K562 (cell line): Measurements from ENCODE around the gene DLGAP1. TPM values are rescaled to one million over a fixed set of nuclear protein-coding genes. Genes with fewer than 3 reads are reported as not detected.
A peak's percentile ranks its signal among the peaks of the same experiment; 100 is the strongest.

ENCODE experiments used
- ATAC-seq: fragments of 200-7000 bp; cut with Tn5 transposase; 3 replicates; pipeline ENCODE4 v1.9.1; 2020; ENCODE audit warnings: moderate library complexity
- BruUV-seq: library from RNA; stranded (reverse); fragments of 400-500 nt; replicated peaks from 2 replicates; lab custom pipeline; 2021; lab: Mats Ljungman, UMichigan
- CTCF ChIA-PET: fragments of 300-600 bp; formaldehyde crosslinking; extraction: SDS; loops from one replicate; lab custom pipeline; 2021; ENCODE audit warnings: low intra/inter-chr PET ratio; lab: Yijun Ruan, JAX
- POLR2A ChIA-PET: fragments of 300-600, 350-650 bp; sonication (Branson Sonifier 250); formaldehyde crosslinking; extraction: SDS; loops from one replicate; lab custom pipeline; 2021; ENCODE audit warnings: antibody characterized with exemption, inconsistent platforms; lab: Yijun Ruan, JAX
- DNase-seq, 4 experiments: peaks; one replicate each; pipeline versions ENCODE4 v3.0.0 to v3.0.0-alpha.2; 2011 to 2018; ENCODE audit warnings: low spot score in 3 of 4, mixed read lengths in 3 of 4; ENCODE audit errors: extremely low read depth in 1 of 4
- FAIRE-seq: peaks from 2 replicates; lab custom pipeline; 2011; peaks lifted over from hg19 to GRCh38; lab: Jason Lieb, UNC
- H2AFZ ChIP-seq: 2 replicates; pipeline ENCODE4 v1.6.0; 2011; ENCODE audit warnings: low read depth, low read length, control low read depth, inconsistent platforms
- H3K27ac ChIP-seq: fragments of 200-600 bp; 3 replicates; pipeline ENCODE4 v1.8.0; 2011; ENCODE audit warnings: low read depth, mild to moderate bottlenecking, control low read depth, inconsistent platforms, low read length, moderate library complexity, mixed read lengths; ENCODE audit errors: extremely low read depth
- H3K27me3 ChIP-seq, 2 experiments: fragments of 300-600 bp in 1 of 2; 2 replicates in 1 of 2; 3 replicates in 1 of 2; pipeline versions ENCODE4 v1.6.0 to v1.8.0; 2011; ENCODE audit warnings: inconsistent platforms in 2 of 2, low read length in 2 of 2, mild to moderate bottlenecking in 1 of 2, mixed read lengths in 1 of 2, moderate library complexity in 1 of 2; ENCODE audit not compliant: control insufficient read depth in 2 of 2, insufficient read depth in 2 of 2
- H3K36me3 ChIP-seq: fragments of 300-600 bp; 3 replicates; pipeline ENCODE4 v1.8.0; 2011; ENCODE audit warnings: mild to moderate bottlenecking, low read length, inconsistent platforms; ENCODE audit not compliant: control insufficient read depth, insufficient read depth
- H3K4me1 ChIP-seq, 2 experiments: fragments of 200-600 bp in 1 of 2; replicated peaks in 1 of 2; 2 replicates in 1 of 2; 3 replicates in 1 of 2; pipeline versions ENCODE4 v1.5.1 to v1.8.0; 2011; ENCODE audit warnings: inconsistent platforms in 2 of 2, low read length in 2 of 2, mild to moderate bottlenecking in 1 of 2, mixed read lengths in 1 of 2, moderate library complexity in 1 of 2; ENCODE audit not compliant: control insufficient read depth in 2 of 2, insufficient read depth in 2 of 2
- H3K4me2 ChIP-seq: 2 replicates; pipeline ENCODE4 v1.6.1; 2011; ENCODE audit warnings: low read length, control low read depth, inconsistent platforms, mixed read lengths; ENCODE audit not compliant: insufficient read depth
- H3K4me3 ChIP-seq: fragments of 200-600 bp; sonication (generic), shearing (Covaris generic); 2 replicates; pipeline ENCODE4 v1.5.1; 2016; ENCODE audit warnings: control low read depth, inconsistent platforms
- H3K79me2 ChIP-seq: fragments of 200-600 bp; 3 replicates; pipeline ENCODE4 v1.8.0; 2011; ENCODE audit warnings: low read length, inconsistent platforms; ENCODE audit not compliant: control insufficient read depth, insufficient read depth
- H3K9ac ChIP-seq, 2 experiments: 2 replicates each; pipeline versions ENCODE4 v1.6.0 to v1.6.1; 2011; ENCODE audit warnings: low read depth in 2 of 2, low read length in 2 of 2, control low read depth in 1 of 2, inconsistent platforms in 1 of 2, mild to moderate bottlenecking in 1 of 2, mixed read lengths in 1 of 2; ENCODE audit not compliant: insufficient read depth in 1 of 2
- H3K9me1 ChIP-seq: one replicate; pipeline ENCODE4 v1.6.0; 2011; ENCODE audit warnings: inconsistent platforms, mild to moderate bottlenecking, low read length, moderate library complexity; ENCODE audit not compliant: control insufficient read depth, insufficient read depth
- H3K9me3 ChIP-seq: replicated peaks from 2 replicates; pipeline ENCODE4 v1.5.1; 2011; ENCODE audit warnings: low read depth, low read length, inconsistent platforms; ENCODE audit not compliant: control insufficient read depth, insufficient read depth
- H4K20me1 ChIP-seq: replicated peaks from 2 replicates; pipeline ENCODE4 v1.6.1; 2011; ENCODE audit warnings: low read length, inconsistent platforms, mixed read lengths; ENCODE audit not compliant: control insufficient read depth, insufficient read depth
- GATAD2B ChIP-seq: fragments of 450-650 bp; IDR thresholded peaks from 2 replicates; pipeline ENCODE4 v1.6.1; 2017; ENCODE audit warnings: mild to moderate bottlenecking, borderline replicate concordance
- HMGN3 ChIP-seq: IDR thresholded peaks from 2 replicates; pipeline ENCODE4 v1.6.1; 2011; ENCODE audit warnings: borderline replicate concordance, low read depth, mild to moderate bottlenecking, mixed read lengths, low read length; ENCODE audit not compliant: insufficient read length; ENCODE audit errors: extremely low read depth
- KLF10 ChIP-seq: fragments of 250-450 bp; sonication (Bioruptor Pico); IDR thresholded peaks from 2 replicates; pipeline ENCODE4 v1.6.1; 2021; ENCODE audit warnings: matching md5 sums
- NFYB ChIP-seq: IDR thresholded peaks from 2 replicates; pipeline ENCODE4 v1.6.1; 2011; ENCODE audit warnings: mild to moderate bottlenecking, moderate library complexity; ENCODE audit not compliant: insufficient read length; ENCODE audit errors: extremely low read depth
- PRPF4 ChIP-seq: fragments of 200-400 bp; formaldehyde crosslinking; IDR thresholded peaks from one replicate; pipeline ENCODE4 v1.6.1; 2017; ENCODE audit warnings: low read length, low read depth, mild to moderate bottlenecking; ENCODE audit not compliant: insufficient read depth, poor library complexity, severe bottlenecking
- ZNF12 ChIP-seq: sonication (generic); formaldehyde crosslinking; IDR thresholded peaks from 2 replicates; pipeline ENCODE4 v1.4.0; 2020; ENCODE audit warnings: mild to moderate bottlenecking, missing genetic modification reagents
- ZNF282 ChIP-seq: sonication (generic); formaldehyde crosslinking; IDR thresholded peaks from 2 replicates; pipeline ENCODE4 v1.8.1; 2023; ENCODE audit warnings: missing genetic modification reagents
- ZNF79 ChIP-seq: fragments of 250-450 bp; sonication (Bioruptor Pico); IDR thresholded peaks from 2 replicates; pipeline ENCODE4 v1.4.0; 2020; ENCODE audit warnings: low read depth, mild to moderate bottlenecking, moderate library complexity
- WGBS: fragments of 100-300 bp; shearing (Covaris generic); methylation state at CpG from one replicate; pipeline ENCODE4 v1.1.6; 2016; ENCODE audit warnings: low coverage, mixed read lengths; ENCODE audit not compliant: insufficient coverage; ENCODE audit errors: missing lambda C conversion rate; 5-methylcytosine and 5-hydroxymethylcytosine counted together
- in situ Hi-C: fragments of 300-500 bp; cut with MboI; formaldehyde crosslinking; loops from 4 replicates; pipeline ENCODE4 v1.15.0; 2018; ENCODE audit warnings: inconsistent platforms, mixed read lengths
- intact Hi-C: fragments of 100-400 bp; cut with micrococcal nuclease; formaldehyde crosslinking; loops from 2 replicates; pipeline ENCODE4 v1.14.2; 2022
- polyA plus RNA-seq, 8 experiments: library from polyadenylated mRNA; depleted of rRNA in 4 of 8; stranded (reverse) in 5 of 8; unstranded in 3 of 8; fragments of >200 nt; fragmentation: Nextera tagmentation in 2 of 8; fragmentation: Illumina TruSeq in 1 of 8; extraction: Ambion mirVana in 2 of 8; extraction: Trizol in 1 of 8; gene quantifications; 2 replicates each; pipeline versions ENCODE4 v1.2.1 to v1.2.3, GENCODE V29; 2011 to 2014; ENCODE audit warnings: inconsistent platforms in 1 of 8, missing spikeins in 1 of 8
- total RNA-seq, 7 experiments: library from RNA; depleted of rRNA in 6 of 7; stranded (reverse); fragments of >200 nt in 6 of 7; fragmentation: Illumina TruSeq in 2 of 7; extraction: Trizol in 2 of 7; gene quantifications; 2 replicates each; pipeline versions ENCODE4 v1.2.1 to v1.2.3, GENCODE V29; 2011 to 2021; ENCODE audit warnings: low replicate concordance in 1 of 7
- TF ChIP-seq, protein P1 (sequence below): fragments of 250-450 bp; sonication (Bioruptor Pico); IDR thresholded peaks from 2 replicates; pipeline ENCODE4 v1.4.0; 2020; ENCODE audit warnings: borderline replicate concordance
- TF ChIP-seq, protein P2 (sequence below), 2 experiments: fragments of 450-650 bp in 1 of 2; sonication (generic) in 1 of 2; formaldehyde crosslinking; conservative IDR thresholded peaks; 2 replicates each; pipeline versions ENCODE4 v1.4.0 to v1.8.1; 2020 to 2022; ENCODE audit warnings: mild to moderate bottlenecking in 1 of 2, missing genetic modification reagents in 1 of 2
- TF ChIP-seq, protein P3 (sequence below): fragments of 450-650 bp; IDR thresholded peaks from one replicate; pipeline ENCODE4 v1.6.1; 2018; ENCODE audit warnings: mild to moderate bottlenecking, moderate library complexity; ENCODE audit not compliant: partially characterized antibody
- TF ChIP-seq, protein P4 (sequence below): sonication (generic); formaldehyde crosslinking; IDR thresholded peaks from 2 replicates; pipeline ENCODE4 v1.8.1; 2023; ENCODE audit warnings: mild to moderate bottlenecking, missing genetic modification reagents
- TF ChIP-seq, protein P5 (sequence below), 2 experiments: fragments of 200-800 bp in 1 of 2; sonication (Bioruptor generic) in 1 of 2; sonication (generic) in 1 of 2; formaldehyde crosslinking in 1 of 2; IDR thresholded peaks in 1 of 2; conservative IDR thresholded peaks in 1 of 2; 2 replicates each; pipeline versions ENCODE4 v1.5.0 to v1.6.1; 2016 to 2020; ENCODE audit warnings: missing compliant biosample characterization in 1 of 2, missing genetic modification characterization in 1 of 2, missing genetic modification reagents in 1 of 2

The DLGAP1 gene
- total and polyA plus RNA-seq, 9 of the 15 experiments (the other 6 are each of a cell fraction or from before 2014, with no cell fraction given), result 0.04 to 0.22 (median 0.08) TPM

DNA sequence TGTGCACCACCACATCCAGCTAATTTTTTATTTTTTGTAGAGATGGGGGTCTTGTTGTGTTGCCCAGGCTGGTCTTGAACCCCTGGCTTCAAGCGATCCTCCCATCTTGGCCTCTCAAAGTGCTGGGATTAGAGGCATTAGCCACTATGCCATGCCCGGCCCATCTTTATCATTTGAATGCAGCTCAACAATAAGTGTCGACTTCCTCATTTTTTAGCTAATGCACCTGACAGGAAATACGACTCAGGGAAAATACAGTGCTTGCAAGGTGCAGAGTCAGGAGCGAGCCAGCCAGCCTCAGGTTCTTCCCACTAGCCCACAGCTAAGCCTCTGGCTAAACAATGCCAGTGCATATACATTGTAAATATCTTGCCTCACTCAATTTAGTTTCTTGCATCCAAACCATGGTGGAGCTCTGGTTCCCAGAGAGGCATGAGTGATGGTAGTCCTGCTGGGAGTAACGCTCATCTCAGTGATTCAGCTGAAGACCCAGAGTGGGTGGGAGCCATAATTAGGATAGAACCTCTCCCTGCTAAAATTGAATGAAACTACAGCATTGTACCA, 870.1 kb downstream of the DLGAP1 start:
- WGBS, result 7% methylated on average over 6 of the region's 6 CpGs
- TF ChIP-seq NFYB, result no peak
- no peak for TF ChIP-seq ZNF79
- no peak for TF ChIP-seq GATAD2B
- TF ChIP-seq ZNF12, result no peak
- TF ChIP-seq, protein P1, sequence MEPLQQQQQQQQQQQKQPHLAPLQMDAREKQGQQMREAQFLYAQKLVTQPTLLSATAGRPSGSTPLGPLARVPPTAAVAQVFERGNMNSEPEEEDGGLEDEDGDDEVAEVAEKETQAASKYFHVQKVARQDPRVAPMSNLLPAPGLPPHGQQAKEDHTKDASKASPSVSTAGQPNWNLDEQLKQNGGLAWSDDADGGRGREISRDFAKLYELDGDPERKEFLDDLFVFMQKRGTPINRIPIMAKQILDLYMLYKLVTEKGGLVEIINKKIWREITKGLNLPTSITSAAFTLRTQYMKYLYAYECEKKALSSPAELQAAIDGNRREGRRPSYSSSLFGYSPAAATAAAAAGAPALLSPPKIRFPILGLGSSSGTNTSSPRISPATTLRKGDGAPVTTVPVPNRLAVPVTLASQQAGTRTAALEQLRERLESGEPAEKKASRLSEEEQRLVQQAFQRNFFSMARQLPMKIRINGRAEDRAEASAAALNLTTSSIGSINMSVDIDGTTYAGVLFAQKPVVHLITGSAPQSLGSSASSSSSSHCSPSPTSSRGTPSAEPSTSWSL, result no peak
- TF ChIP-seq ZNF282 (CRISPR knock-in tag), result no peak
- no peak for TF ChIP-seq HMGN3
- TF ChIP-seq, protein P2, sequence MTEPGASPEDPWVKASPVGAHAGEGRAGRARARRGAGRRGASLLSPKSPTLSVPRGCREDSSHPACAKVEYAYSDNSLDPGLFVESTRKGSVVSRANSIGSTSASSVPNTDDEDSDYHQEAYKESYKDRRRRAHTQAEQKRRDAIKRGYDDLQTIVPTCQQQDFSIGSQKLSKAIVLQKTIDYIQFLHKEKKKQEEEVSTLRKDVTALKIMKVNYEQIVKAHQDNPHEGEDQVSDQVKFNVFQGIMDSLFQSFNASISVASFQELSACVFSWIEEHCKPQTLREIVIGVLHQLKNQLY (CRISPR knock-in tag; conservative IDR thresholded peaks at IDR 0.05), result no peak
- TF ChIP-seq, protein P3, sequence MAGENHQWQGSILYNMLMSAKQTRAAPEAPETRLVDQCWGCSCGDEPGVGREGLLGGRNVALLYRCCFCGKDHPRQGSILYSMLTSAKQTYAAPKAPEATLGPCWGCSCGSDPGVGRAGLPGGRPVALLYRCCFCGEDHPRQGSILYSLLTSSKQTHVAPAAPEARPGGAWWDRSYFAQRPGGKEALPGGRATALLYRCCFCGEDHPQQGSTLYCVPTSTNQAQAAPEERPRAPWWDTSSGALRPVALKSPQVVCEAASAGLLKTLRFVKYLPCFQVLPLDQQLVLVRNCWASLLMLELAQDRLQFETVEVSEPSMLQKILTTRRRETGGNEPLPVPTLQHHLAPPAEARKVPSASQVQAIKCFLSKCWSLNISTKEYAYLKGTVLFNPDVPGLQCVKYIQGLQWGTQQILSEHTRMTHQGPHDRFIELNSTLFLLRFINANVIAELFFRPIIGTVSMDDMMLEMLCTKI, result no peak
- no peak for TF ChIP-seq PRPF4
- no peak for TF ChIP-seq KLF10 (CRISPR knock-in tag)
- TF ChIP-seq, protein P4, sequence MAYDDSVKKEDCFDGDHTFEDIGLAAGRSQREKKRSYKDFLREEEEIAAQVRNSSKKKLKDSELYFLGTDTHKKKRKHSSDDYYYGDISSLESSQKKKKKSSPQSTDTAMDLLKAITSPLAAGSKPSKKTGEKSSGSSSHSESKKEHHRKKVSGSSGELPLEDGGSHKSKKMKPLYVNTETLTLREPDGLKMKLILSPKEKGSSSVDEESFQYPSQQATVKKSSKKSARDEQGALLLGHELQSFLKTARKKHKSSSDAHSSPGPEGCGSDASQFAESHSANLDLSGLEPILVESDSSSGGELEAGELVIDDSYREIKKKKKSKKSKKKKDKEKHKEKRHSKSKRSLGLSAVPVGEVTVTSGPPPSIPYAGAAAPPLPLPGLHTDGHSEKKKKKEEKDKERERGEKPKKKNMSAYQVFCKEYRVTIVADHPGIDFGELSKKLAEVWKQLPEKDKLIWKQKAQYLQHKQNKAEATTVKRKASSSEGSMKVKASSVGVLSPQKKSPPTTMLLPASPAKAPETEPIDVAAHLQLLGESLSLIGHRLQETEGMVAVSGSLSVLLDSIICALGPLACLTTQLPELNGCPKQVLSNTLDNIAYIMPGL (CRISPR knock-in tag), result no peak
- TF ChIP-seq, protein P5, sequence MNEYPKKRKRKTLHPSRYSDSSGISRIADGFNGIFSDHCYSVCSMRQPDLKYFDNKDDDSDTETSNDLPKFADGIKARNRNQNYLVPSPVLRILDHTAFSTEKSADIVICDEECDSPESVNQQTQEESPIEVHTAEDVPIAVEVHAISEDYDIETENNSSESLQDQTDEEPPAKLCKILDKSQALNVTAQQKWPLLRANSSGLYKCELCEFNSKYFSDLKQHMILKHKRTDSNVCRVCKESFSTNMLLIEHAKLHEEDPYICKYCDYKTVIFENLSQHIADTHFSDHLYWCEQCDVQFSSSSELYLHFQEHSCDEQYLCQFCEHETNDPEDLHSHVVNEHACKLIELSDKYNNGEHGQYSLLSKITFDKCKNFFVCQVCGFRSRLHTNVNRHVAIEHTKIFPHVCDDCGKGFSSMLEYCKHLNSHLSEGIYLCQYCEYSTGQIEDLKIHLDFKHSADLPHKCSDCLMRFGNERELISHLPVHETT (CRISPR knock-in tag; conservative IDR thresholded peaks at IDR 0.05 in 1 of 2, IDR thresholded peaks at IDR 0.05 in 1 of 2), result no peak

More for the DNA sequence above, 870.1 kb downstream of the DLGAP1 start:
- no peak overlapping the region for H3K4me3 ChIP-seq
- DNase-seq (peak; percentile 24 to 62 (median 34)), FAIRE-seq (peak; percentile 35), ATAC-seq (peak; percentile 59)
- in situ Hi-C loops, result loop anchor here (5.0 kb wide), 1 partner anchor 303 kb away; no protein-coding TSS in a partner anchor
- H3K9ac ChIP-seq, result 0 out of 4 replicates have a peak overlapping the region, but pooled peaks of 1 of the 2 experiments have one; percentile 18
- BruUV-seq, result no TSS peak
- H3K27ac ChIP-seq, result peak overlapping the region; percentile 64
- no peaks in the 10 kb centered on the region for H3K36me3 ChIP-seq
- no peaks in the 10 kb centered on the region for H3K79me2 ChIP-seq
- intact Hi-C loops, result loop anchor here (1.0 to 5.0 kb wide), 4 partner anchors 58 to 304 kb away; no protein-coding TSS in a partner anchor
- peak overlapping the region; percentile 63 for H2AFZ ChIP-seq
- ChIA-PET POLR2A (interaction anchor here (0.6 to 2.3 kb wide), 19 partner anchors 9 to 338 kb away, joined by 3 to 20 read pairs (median 6); partner anchors contain the start of gene MYL12A), CTCF (interaction anchor here (1.7 to 1.8 kb wide), 2 partner anchors 82 to 131 kb away, joined by 4 to 7 read pairs; no protein-coding TSS in a partner anchor)
- H3K4me1 ChIP-seq, result peaks cover 30 to 32% of the 10 kb centered on the region in 2 experiments
- H3K27me3 ChIP-seq, result no peaks in the 10 kb centered on the region
- no peaks in the 10 kb centered on the region for H3K9me1 ChIP-seq
- peak overlapping the region; percentile 53 for H3K4me2 ChIP-seq
- no peaks in the 10 kb centered on the region for H4K20me1 ChIP-seq
- H3K9me3 ChIP-seq, result no peaks in the 10 kb centered on the region
